ENCODE measurements around the gene CPA5.

- TF ChIP-seq CTCF (IDR thresholded peaks at IDR 0.05; ENCODE audit: low read depth, low read length) (no peak), EZH2phosphoT487 (IDR thresholded peaks at IDR 0.05; ENCODE audit: low read depth) (no peak)
Measured at GRCh38 chr7:130359276-130359857, 14.8 kb downstream of the CPA5 start.
